Testis (tissue), 2 donors: ENCODE results near the gene L2HGDH.

Experiments
- CTCF ChIP-seq, 3 experiments: fragments of 450-650 bp in 2 of 3; fragments of 200-600 bp in 1 of 3; sonication (generic) in 1 of 3; IDR thresholded peaks; one replicate each; pipeline ENCODE4 v1.5.1; 2016 to 2019; ENCODE audit warnings: antibody characterized with exemption in 3 of 3, mild to moderate bottlenecking in 2 of 3, moderate library complexity in 1 of 3
- POLR2A ChIP-seq: fragments of 450-650 bp; IDR thresholded peaks from one replicate; pipeline ENCODE4 v1.6.1; 2017; ENCODE audit warnings: antibody characterized with exemption, mild to moderate bottlenecking, moderate library complexity

GRCh38 chr14:50339178-50339804, 27.3 kb upstream of the L2HGDH start:
- TF ChIP-seq CTCF (IDR thresholded peaks at IDR 0.05) = no peak
- TF ChIP-seq POLR2A = no peak
